Right kidney (tissue), 9 donors: ENCODE measurements around the gene PDK1.
"Not testable (repeated sequence)": the region's sequence is repeated elsewhere in the genome, so short reads cannot be mapped to it uniquely, and the experiment has no call there.

Experiments
- DNase-seq: peaks from one replicate; pipeline ENCODE4 v3.0.0-alpha.2; 2016
- long read RNA-seq, 8 donors: transcript quantifications; one replicate each; lab custom pipeline, GENCODE V29; 2026

The PDK1 gene
- long read RNA-seq, donor 1, partial matches to known transcripts = 0 of 2 reads
- long read RNA-seq, donor 1, other reads (novel, unspliced or antisense) = 0 of 2 reads
- long read RNA-seq, donor 2 = 0 reads
- long read RNA-seq, donor 3 = 0 reads
- long read RNA-seq, donor 4, full-length matches to known transcripts = 3 of 3 reads
- long read RNA-seq, donor 4, partial matches to known transcripts = 0 of 3 reads
- long read RNA-seq, donor 4, other reads (novel, unspliced or antisense) = 0 of 3 reads
- long read RNA-seq, donor 5 = 0 reads
- long read RNA-seq, donor 6, full-length matches to known transcripts = 1 of 1 reads
- long read RNA-seq, donor 6, partial matches to known transcripts = 0 of 1 reads
- long read RNA-seq, donor 6, other reads (novel, unspliced or antisense) = 0 of 1 reads
- long read RNA-seq, donor 7, full-length matches to known transcripts = 4 of 4 reads
- long read RNA-seq, donor 7, partial matches to known transcripts = 0 of 4 reads
- long read RNA-seq, donor 7, other reads (novel, unspliced or antisense) = 0 of 4 reads
- long read RNA-seq, donor 8, full-length matches to known transcripts = 2 of 2 reads
- long read RNA-seq, donor 8, partial matches to known transcripts = 0 of 2 reads
- long read RNA-seq, donor 8, other reads (novel, unspliced or antisense) = 0 of 2 reads

DNA sequence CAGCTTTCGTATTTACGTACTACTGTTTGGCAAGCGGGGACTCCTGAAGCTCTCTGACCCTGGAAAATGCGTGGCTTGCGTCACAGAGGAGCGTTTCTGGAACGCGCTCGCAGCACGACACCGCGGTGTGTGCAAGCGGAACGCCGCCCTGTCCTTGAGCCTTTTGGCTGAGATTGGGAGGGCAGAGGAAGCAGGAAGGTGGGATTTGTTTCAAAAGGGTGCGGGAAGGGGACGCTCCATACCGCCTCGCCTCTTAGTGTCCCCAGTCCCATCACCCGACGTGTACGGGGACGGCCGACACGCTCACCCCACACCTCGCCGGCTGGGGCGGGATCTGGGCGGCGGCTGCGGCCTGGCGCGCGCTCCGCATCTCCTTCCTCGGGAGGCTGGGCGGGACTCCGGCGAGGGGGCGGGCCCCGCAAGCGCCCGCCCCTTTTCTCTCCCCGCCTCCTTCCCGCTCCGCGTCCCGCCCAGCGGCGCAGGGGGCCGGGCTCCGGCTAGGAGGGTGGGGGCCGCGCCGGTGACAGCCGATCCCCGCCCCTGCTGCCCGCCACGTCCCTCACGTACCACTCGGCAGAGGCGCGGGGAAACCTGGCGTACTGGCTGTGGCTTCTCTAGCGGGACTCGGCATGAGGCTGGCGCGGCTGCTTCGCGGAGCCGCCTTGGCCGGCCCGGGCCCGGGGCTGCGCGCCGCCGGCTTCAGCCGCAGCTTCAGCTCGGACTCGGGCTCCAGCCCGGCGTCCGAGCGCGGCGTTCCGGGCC is at the start of gene PDK1:
Gene PDK1 (plus strand): TSS at position 569 of the 762 bp plus-strand sequence. CDS start 61 bp downstream, at position 630.
- peak; percentile 99 for DNase-seq

DNA sequence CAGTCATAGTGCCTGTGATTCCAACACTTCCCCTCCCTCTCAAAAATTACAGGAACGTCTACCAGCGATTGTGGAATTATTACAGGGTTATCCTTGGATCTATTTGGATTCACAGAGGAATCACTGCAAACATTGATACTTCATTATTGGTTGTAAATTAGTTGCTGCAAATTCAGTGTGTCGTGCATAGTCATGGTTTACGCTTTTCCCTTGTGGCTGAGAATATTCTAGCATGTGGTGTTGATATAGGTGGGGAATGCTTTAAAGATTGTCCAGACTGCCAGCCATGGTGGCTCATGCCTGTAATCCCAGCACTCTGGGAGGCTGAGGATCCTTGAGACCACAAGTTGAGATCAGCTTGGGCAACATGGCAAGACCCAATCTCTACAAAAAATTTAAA is 48.7 kb upstream of the PDK1 start:
- DNase-seq = no peak

DNA sequence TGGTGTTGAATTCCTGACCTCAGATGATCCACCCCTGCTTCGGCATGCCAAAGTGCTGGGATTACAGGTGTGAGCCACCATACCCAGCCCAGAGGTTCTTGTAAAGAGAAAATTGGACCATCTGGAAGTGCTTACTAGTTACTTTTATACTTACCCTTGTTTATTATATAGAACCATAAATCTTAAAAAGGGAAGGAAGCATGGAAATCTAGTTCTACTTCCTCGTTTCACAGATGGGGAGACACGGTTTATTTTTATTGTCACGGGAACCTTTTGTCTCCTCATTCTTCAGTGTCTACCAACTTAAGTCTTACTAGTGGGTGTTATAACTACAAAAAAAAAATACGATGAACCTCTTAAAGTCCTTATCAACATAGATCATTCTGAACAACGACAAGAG is 45.8 kb upstream of the PDK1 start:
- DNase-seq = no peak

DNA sequence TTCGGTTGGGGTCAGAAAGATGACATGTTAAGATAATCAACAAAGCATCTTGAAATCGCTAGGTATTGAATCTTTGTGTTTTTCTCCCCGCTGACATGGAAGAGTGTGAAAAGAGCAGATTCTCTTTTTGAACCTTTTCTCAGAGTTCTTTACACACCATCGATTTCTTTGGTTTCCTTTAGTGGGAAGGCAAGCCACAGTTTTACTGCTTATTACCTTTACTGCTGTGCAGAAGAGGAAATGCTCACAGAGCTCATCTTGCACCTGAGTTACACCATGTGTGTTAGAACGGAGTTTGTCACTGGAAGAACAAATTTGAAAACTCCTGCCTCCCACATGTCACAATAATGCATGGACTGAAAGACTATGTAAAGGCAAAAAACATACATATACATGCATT is 45.3 kb upstream of the PDK1 start:
- DNase-seq = no peak

DNA sequence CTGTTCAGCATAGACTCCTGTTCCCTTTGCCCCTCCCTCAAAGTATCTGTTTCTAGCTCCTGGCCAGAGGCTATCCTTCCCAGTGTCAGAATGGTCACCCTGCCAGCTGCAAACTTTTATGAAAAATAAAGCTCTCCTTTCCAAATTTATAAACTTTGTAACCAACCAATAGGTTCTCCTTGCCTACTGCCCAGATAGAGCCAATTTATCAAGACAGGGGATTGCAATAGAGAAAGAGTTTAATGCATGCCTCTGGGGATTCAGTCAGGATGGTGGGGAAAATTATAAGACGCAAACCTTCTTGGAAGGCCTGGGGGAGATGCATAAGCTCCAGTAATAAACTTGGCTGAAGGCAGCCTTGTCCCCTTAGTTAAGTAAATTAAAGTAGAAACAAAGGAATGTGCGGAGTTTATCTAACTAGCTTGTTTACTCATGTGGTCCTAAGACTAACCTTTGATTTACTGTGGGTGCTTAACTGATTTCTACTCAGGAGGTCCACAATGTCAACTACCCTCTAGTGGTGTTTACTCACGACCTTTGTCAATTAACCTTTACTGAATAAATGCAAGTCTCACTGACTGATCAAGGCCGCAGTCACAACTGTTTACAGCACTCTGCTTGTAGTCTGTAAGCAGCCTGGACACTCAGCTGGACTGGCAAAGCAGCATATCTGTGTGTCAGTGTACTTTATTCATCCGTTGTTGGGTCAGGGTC is 42.9 kb upstream of the PDK1 start:
- DNase-seq = no peak

DNA sequence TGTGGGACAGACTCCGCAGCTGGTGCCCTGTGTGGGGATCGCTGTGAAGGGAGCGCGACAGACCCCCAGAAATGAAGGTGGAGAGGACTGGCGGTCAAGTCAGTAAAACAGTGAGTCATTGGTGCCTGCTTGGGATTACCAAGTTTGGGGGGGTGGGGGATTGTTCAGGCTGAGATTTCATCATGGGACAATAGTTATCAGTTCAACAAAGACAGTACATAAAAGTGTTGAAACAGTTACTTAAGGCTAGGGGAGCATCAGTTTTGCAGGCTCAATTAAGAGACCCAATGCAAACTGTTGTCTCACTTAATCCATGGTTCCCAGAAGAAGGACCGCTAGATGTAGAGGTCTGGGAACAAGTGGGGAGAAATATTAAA is 42.4 kb upstream of the PDK1 start:
- no peak for DNase-seq

DNA sequence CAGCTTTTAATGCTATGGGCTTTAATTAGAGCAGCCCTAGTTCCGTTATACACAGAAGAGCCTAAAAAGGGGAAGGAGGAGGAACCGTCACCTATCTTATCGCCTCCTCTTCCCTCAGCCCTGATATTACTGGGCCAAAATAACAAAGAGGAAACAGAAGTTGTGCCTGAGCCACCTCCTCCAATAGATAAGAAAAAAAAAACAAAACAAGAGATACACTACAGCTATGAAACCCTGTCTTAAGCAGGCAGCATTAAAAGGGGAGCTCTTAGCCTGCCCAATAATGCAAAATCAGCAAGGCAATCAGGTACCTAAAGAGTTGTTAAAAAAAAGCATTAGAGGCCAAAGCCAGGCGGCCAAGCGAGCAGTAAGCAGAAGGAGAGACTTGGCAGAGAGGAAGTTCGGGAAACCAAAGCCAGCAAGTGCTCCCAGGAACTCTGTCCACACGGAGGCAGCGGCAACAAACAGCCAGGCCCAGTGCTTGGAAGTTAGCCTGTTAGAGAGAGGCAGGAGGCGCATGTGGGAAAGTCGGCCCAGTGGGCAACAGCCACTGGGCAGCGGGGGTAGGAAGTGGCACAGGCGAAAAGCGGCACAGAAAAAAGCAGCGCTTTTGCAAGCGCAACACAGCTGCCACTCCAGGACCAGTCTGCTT is 41.8 kb upstream of the PDK1 start:
- no peak for DNase-seq

DNA sequence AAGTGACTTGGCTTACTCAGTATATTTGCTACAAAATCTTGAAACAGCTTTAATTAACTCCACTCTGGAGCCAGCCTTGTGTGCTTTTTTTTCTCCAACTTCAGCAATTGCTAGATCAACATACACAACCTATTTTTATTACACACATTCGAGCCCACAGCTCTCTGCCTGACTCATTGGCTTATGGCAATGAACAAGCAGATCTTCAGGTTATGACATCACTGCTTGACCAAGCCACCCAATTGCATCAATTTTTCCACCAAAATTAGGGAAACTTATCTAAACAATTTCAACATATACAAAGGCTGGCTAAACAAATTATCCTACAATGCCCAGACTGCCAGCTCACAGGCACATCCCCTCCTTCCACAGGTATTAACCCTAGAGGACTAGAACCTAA is 39.6 kb upstream of the PDK1 start:
- DNase-seq = no peak

DNA sequence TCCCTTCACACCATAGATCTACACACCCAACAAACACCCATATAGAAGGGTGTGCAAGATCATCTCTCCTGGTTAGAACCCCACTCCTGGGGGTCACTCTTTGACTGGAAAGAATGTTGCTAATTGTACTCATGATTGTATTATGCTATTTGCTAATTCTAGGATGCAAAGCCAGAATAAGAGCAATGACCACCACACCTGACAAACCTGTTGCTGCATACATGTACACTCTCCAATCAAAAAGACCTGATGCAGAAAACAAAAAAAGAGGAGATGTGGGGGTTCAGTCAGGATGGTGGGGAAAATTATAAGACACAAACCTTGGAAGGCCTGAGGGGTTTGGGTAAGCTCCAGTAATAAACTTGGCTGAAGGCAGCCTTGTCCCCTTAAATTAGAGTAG is 36.9 kb upstream of the PDK1 start:
- no peak for DNase-seq

DNA sequence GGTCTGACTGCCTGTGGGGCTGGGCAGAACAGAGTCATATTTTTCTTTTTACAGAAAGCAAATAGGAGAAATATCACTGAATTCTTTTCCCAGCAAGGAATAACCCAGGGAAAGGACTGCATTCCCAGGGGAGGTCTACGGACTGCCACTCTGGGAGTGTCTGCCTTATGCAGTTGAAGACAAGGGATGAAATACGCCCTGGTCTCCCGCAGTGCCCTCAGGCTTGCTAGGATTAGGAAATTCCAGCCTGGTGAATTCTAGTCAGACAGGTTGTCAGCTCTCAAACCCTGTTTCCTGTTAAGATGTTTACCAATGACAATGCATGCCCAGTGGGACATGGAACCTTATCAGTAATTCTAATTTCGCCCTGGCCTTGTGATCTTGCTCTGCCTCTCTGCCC is 30.3 kb upstream of the PDK1 start:
- no peak for DNase-seq

DNA sequence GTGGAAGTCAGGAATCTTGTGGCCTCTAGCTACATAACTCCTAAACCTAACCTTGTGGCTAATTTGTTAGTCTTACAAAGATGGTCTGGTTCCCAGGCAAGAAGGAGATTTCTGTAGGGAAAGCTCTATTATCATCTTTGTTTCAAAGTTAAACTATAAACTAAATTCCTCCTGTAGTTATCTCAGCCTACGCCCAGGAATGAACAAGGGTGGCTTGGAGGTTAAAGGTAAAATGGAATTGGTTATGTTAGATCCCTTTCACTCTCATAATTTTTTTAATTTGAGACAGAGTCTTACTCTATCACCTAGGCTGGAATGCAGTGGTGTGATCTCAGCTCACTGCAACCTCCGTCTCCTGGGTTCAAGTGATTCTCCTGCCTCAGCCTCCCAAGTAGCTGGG is 24.6 kb upstream of the PDK1 start:
- no peak for DNase-seq

DNA sequence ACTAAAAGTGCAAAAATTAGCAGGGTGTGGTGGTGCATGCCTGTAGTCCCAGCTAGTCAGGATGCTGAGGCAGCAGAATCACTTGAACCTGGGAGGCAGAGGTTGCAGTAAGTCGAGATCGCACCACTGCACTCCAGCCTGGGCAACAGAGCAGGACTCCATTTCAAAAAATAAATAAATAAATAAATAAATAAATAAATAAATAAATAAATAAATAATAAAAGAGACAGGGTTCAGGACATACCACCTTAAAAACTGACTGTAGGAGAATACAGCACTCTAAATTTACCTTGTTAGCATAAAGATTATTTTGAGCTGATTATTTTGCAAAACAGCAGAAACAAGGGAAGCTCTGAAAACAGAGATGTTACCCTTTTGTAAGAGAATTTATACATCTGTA is 23.4 kb upstream of the PDK1 start:
- DNase-seq = not testable (repeated sequence)

DNA sequence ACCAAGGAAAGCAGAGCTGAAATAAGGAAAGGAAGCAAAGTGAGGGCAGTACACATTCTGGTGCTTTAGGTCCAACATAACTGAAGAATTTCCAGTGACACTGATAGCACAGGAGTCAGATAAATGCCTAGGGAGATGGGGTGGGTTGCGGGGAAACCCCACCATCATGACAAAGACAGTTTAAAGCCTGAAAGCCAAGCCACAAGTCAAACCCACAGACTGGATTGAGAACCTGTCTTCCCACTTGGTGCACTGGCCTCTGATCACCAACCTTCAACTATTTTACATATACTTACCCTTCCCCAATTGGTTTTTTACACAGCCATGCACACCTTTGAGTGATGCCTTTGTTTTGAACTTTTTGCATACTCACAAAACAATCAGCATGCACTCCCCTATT is 22.2 kb upstream of the PDK1 start:
- DNase-seq = no peak

DNA sequence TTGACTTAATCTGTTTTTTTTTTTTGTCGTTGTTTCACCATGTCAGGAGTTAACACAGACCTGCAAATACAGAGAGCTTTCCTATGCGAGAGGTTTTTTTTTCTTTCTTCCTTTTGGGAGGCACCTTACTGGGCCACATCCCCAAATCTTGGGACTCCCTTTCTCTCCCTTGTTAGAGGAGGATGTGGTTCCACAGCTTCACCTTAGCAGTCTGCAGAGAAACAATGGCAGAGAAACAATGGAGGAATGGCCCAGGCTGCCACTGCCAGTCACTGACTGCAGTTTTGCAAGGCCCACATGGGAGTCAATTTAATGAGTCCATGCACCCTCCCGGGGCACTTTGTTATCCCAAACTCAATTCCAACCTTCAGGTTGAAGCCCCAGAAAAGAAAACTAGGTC is 20.8 kb upstream of the PDK1 start:
- no peak for DNase-seq

DNA sequence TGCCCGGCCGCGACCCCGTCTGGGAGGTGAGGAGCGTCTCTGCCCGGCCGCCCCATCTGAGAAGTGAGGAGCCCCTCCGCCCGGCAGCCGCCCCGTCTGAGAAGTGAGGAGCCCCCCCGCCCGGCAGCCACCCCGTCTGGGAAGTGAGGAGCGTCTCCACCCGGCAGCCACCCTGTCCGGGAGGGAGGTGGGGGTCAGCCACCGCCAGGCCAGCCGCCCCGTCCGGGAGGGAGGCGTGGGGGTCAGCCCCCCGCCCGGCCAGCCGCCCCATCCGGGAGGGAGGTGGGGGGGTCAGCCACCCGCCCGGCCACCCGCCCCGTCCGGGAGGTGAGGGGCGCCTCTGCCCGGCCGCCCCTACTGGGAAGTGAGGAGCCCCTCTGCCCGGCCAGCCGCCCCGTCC is 18.0 kb upstream of the PDK1 start:
- not testable (repeated sequence) for DNase-seq

DNA sequence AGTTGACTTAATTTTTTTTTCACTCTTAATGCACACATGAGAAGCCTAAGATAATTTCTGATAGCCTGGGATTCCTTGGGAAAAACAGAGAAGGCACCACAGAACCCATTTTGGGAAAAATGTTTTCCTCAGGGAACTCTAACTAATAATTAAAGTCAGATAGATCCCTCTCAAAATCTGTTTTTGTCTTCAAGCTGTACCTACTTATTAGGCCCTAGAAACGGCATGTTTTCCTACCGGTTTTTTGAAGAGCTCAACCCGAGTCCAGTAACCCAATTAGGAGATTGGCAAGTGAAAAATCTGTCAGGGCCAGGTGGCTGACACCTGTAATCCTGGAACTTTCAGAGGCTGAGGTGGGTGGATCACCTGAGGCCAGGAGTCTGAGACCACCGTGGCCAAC is 16.1 kb upstream of the PDK1 start:
- DNase-seq = no peak

DNA sequence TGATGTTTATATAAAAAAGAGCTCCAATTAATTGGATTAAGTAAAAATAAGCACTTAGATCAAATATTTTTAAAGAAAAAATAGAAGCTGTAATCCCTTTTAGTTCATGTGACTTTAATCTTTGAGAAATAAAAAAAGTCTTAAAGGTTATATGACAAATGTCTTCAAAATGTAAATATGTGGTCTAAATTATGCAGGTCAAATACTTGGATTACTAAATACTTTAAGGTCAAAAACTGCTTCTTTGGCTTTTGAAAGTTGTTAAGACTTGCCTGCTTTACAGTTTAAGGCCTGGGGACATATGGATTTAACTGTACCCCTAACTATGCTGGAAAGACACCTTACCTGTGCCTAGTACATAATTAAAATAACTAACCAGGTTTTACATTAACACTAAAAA is 15.5 kb upstream of the PDK1 start:
- no peak for DNase-seq

DNA sequence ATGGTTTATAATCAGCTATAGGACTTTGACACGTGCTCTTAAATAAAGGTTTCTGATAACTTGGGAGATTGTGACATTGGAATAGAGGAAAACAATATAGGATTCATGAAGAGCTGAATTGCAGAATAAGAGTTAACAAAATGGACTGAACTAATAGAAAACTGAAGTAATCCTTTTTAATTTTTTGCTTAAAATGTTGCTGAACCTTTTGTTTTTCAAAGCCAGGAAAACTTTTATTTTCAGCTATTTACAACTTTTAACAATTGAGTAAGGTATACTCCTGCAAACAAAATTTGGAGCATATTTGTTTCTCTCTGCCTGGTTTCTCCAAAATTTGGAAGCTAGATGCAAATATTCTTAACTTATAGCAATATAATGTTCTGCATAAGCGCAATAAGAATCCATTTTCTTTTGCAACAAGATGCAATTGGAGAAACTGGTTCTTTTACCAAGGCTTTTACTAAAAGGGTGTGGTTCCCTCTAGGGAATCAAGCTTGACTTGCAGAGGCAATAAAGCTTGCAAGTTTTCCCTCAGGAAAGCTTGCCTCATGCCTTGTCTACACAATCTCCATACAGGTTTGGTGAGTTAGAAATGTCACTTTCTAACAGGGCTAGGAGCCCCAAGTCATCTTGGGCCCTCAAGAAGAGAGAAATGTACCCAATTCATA is 10.3 kb upstream of the PDK1 start:
- DNase-seq = no peak

DNA sequence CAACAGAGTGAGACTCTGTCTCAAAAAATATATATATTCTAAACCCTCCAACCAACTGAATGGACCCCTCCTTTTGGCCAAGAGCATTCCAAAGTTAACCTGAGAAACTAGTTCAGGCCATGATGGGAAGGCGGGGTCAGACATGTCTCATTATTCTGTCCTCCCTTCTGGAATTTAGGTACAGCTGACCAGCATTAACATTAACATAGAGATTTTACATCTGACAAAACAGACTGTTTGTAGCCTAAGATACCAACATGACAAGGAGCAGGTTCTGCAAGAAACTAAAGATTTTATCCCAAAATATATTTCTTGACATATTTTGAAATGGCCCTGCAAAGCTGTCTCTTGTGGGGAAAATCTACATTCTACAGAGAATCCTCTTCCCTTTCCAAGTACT is 6.8 kb upstream of the PDK1 start:
- no peak for DNase-seq

DNA sequence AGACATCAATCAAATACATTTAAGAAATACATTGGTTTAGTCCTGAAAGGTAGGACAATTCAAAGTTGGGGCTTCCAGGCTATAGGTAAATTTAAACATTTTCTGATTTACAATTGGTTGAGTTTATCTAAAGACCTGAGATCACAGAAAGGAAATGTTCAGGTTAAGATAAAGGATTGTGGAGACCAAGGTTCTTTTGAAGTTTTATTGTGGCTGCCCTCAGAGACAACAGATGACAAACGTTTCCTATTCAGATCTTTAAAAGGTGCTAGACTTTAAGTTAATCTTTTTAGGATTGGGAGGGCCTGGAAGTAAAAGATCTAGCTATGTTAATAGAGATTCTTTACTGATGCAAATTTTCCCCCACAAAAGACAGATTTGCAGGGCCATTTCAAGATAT is 6.1 kb upstream of the PDK1 start:
- DNase-seq = not testable (repeated sequence)

DNA sequence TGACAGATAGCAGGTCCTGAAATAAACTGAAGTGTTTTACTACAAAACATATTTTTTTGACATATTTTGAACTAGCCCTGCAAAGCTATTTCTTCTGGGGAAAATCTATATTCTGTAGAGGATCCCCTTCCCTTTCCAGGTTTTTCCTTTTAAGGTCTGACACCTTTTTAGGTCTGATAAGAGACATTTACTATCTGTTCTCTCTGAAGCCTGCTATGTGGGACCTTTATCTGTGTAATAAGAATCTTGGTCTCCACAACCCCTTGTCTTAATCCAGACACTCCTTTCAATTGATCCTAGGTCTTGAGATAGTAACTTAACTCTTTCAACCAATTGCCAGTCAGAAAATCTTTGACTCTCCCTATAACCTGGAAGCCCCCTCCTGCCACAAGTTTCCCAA is 5.5 kb upstream of the PDK1 start:
- DNase-seq = no peak

DNA sequence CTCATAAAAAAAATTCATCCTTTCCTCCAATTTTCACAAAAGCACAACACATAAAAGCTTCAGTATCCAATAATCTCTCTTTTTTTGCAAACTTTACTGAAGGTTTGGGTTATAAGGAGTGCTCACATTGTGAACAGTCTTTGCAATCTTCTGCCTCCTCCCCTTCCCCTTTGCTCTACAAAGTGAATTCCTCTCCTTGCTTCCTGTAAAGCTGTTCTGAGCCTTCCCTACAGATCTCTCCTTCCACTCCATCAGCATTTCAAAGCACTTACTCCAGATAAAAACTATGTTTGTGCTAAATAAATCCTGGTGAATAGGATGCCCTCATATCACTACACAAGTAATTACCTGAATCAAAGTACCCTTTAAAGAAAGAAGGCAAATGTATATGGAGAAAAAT is 4.6 kb upstream of the PDK1 start:
- no peak for DNase-seq
